Measurements from ENCODE around the gene PDE3A. TPM values are rescaled to one million over a fixed set of nuclear protein-coding genes. Genes with fewer than 3 reads are reported as not detected.
"Not testable (repeated sequence)": the region's sequence is repeated elsewhere in the genome, so short reads cannot be mapped to it uniquely, and the experiment has no call there.

PDE3A gene
- total RNA-seq, 6 donors from 2014 or later = 1.0 to 10.0 (median 3.2) TPM

GRCh38 chr12:20546267-20546666 lies 177.9 kb downstream of the PDE3A start:
- no peaks in the 10 kb centered on the region for H3K4me1 ChIP-seq
- H3K9me3 ChIP-seq = no peaks in the 10 kb centered on the region
- DNase-seq (no peak), ATAC-seq (ENCODE audit: low FRiP score in 2 of 2) (no peak)
- 62 to 72% methylated on average over 4 of the region's 4 CpGs for WGBS, 2 donors
- H3K36me3 ChIP-seq = no peaks in the 10 kb centered on the region
- no peak overlapping the region for H3K27ac ChIP-seq
- H3K27me3 ChIP-seq = no peaks in the 10 kb centered on the region
- no peak for TF ChIP-seq POLR2AphosphoS5 (IDR thresholded peaks at IDR 0.05)
- no peak for TF ChIP-seq EP300 (IDR thresholded peaks at IDR 0.05)
- no peak for TF ChIP-seq POLR2A (IDR thresholded peaks at IDR 0.05)
- no peak for TF ChIP-seq CTCF (IDR thresholded peaks at IDR 0.05)
- H3K4me3 ChIP-seq = no peak overlapping the region

GRCh38 chr12:20547816-20548575 lies 179.7 kb downstream of the PDE3A start:
- H3K36me3 ChIP-seq = no peaks in the 10 kb centered on the region
- no peak overlapping the region for H3K4me3 ChIP-seq
- H3K27ac ChIP-seq = no peak overlapping the region
- no peak for ATAC-seq (ENCODE audit: low FRiP score in 2 of 2)
- no peak for DNase-seq
- no peak for TF ChIP-seq POLR2AphosphoS5 (IDR thresholded peaks at IDR 0.05)
- TF ChIP-seq POLR2A (IDR thresholded peaks at IDR 0.05) = no peak
- TF ChIP-seq CTCF (IDR thresholded peaks at IDR 0.05) = no peak
- TF ChIP-seq EP300 (IDR thresholded peaks at IDR 0.05) = no peak
- no peaks in the 10 kb centered on the region for H3K4me1 ChIP-seq
- 49 to 50% methylated on average over 2 of the region's 2 CpGs for WGBS, 2 donors
- H3K27me3 ChIP-seq = no peaks in the 10 kb centered on the region
- H3K9me3 ChIP-seq = no peaks in the 10 kb centered on the region

DNA sequence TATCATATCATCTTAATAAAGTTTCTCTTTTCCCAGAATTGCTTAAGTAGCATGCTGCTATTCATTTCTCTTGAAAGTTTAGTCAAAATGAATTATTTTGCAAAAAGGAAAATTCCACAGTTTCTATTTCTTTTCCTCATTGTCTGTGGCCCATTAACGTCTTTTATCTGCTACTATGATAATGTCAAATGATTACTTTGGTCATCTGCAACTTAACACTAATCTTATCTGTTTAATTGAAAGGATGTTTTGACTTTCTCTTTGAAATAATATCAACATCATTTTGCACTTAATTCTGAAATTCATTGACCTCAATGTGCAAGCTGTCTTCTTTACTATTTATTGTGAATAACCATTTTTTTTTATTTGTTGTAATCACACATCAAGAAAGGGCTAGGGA lies 180.3 kb downstream of the PDE3A start:
- WGBS, 2 donors = 38 to 66% methylated on average over 1 of the region's 1 CpG
- no peak for TF ChIP-seq EP300 (IDR thresholded peaks at IDR 0.05)
- no peak for TF ChIP-seq POLR2AphosphoS5 (IDR thresholded peaks at IDR 0.05)
- no peak for TF ChIP-seq POLR2A (IDR thresholded peaks at IDR 0.05)
- TF ChIP-seq CTCF (IDR thresholded peaks at IDR 0.05) = no peak
- H3K9me3 ChIP-seq = no peaks in the 10 kb centered on the region
- no peaks in the 10 kb centered on the region for H3K4me1 ChIP-seq
- no peaks in the 10 kb centered on the region for H3K27me3 ChIP-seq
- no peak for DNase-seq
- no peaks in the 10 kb centered on the region for H3K36me3 ChIP-seq
- H3K27ac ChIP-seq = no peak overlapping the region
- H3K4me3 ChIP-seq = no peak overlapping the region
- no peak for ATAC-seq (ENCODE audit: low FRiP score in 2 of 2)

DNA sequence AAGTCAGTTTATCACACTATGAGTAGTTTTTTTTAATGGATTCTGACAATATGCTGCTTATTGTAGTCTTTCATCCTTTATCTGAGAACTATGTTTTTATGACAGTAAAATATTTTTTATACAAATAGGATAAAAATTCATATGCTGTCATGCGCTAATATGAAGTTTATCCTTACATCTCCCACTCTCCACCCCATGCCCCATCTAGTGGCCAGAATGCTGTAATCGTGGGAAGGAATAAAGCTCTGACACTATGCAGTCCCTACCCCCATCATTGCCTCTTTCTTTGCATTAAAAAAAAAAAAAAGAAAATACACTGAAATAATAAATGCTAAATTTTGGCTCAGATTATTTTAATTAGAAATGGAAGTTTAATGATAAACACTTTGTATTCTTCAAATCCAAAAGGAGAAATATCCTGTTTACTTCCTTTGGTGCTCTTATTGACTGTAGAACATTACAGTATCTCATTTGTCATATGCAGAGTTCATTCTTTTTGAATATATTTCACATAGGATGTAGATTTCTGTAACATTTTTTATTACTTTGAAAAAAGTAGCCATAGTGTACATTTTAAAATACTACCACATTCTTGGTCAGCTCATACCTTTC lies 180.9 kb downstream of the PDE3A start:
- WGBS, 2 donors = 23 to 26% methylated on average over 2 of the region's 2 CpGs
- no peak for DNase-seq
- H3K9me3 ChIP-seq = no peaks in the 10 kb centered on the region
- ATAC-seq (ENCODE audit: low FRiP score in 2 of 2) = peak in 1 of 2 donors; percentile 58
- H3K36me3 ChIP-seq = no peaks in the 10 kb centered on the region
- no peaks in the 10 kb centered on the region for H3K27me3 ChIP-seq
- H3K27ac ChIP-seq = no peak overlapping the region
- no peaks in the 10 kb centered on the region for H3K4me1 ChIP-seq
- TF ChIP-seq CTCF (IDR thresholded peaks at IDR 0.05) (peak in 4 of 6 experiments; percentile 6 to 38 (median 30)), EP300 (IDR thresholded peaks at IDR 0.05) (no peak), POLR2AphosphoS5 (IDR thresholded peaks at IDR 0.05) (no peak)
- no peak overlapping the region for H3K4me3 ChIP-seq

DNA sequence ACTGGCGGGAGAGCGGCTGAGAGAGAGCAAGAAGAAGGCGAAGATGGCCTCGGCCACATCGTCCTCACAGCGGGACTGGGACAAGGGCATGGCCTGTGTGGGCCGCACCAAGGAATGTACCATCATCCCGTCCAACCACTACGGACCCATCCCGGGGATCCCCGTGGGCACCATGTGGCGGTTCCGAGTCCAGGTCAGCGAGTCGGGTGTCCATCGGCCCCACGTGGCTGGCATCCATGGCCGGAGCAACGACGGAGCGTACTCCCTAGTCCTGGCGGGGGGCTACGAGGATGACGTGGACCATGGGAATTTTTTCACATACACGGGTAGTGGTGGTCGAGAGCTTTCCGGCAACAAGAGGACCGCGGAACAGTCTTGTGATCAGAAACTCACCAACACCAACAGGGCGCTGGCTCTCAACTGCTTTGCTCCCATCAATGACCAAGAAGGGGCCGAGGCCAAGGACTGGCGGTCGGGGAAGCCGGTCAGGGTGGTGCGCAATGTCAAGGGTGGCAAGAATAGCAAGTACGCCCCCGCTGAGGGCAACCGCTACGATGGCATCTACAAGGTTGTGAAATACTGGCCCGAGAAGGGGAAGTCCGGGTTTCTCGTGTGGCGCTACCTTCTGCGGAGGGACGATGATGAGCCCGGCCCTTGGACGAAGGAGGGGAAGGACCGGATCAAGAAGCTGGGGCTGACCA lies 183.6 kb downstream of the PDE3A start:
- H3K9me3 ChIP-seq, H3K27ac ChIP-seq, H3K27me3 ChIP-seq, H3K4me3 ChIP-seq, H3K36me3 ChIP-seq, H3K4me1 ChIP-seq: not testable (repeated sequence)
- DNase-seq (peak in 1 of 2 donors; percentile 77), ATAC-seq (ENCODE audit: low FRiP score in 2 of 2) (peak in 1 of 2 donors; percentile 51)
- 95 to 98% methylated on average over 35 to 48 of the region's 48 CpGs for WGBS, 2 donors

- DNase-seq = peak in 1 of 2 donors; percentile 64
- peak in 1 of 2 donors; percentile 30 for ATAC-seq (ENCODE audit: low FRiP score in 2 of 2)
- 96 to 97% methylated on average over 13 to 23 of the region's 23 CpGs for WGBS, 2 donors
- not testable (repeated sequence) for H3K4me3 ChIP-seq, H3K27ac ChIP-seq, H3K4me1 ChIP-seq, H3K9me3 ChIP-seq, H3K36me3 ChIP-seq, H3K27me3 ChIP-seq
Measured at GRCh38 chr12:20552586-20552985, 184.2 kb downstream of the PDE3A start.
